HUES6 (cell line): ENCODE measurements around the gene EPS8L2.
A peak's percentile ranks its signal among the peaks of the same experiment; 100 is the strongest.

ENCODE experiments used
- H3K27ac ChIP-seq: 2 replicates; pipeline ENCODE4 v1.7.0; 2013; ENCODE audit warnings: low read depth, mild to moderate bottlenecking, low read length, inconsistent platforms
- H3K27me3 ChIP-seq: 2 replicates; pipeline ENCODE4 v1.6.1; 2013; ENCODE audit warnings: low read length; ENCODE audit not compliant: control insufficient read depth, insufficient read depth
- H3K36me3 ChIP-seq: 2 replicates; pipeline ENCODE4 v1.6.1; 2013; ENCODE audit warnings: low read length; ENCODE audit not compliant: control insufficient read depth, insufficient read depth
- H3K4me1 ChIP-seq: 2 replicates; pipeline ENCODE4 v1.6.1; 2013; ENCODE audit warnings: low read length; ENCODE audit not compliant: control insufficient read depth, insufficient read depth
- H3K4me3 ChIP-seq: 2 replicates; pipeline ENCODE4 v1.5.1; 2013; ENCODE audit warnings: low read depth, low read length
- H3K9ac ChIP-seq: one replicate; pipeline ENCODE4 v1.6.1; 2013; ENCODE audit warnings: mild to moderate bottlenecking, low read length
- H3K9me3 ChIP-seq: 2 replicates; pipeline ENCODE4 v1.6.1; 2013; ENCODE audit warnings: low read depth, low read length; ENCODE audit not compliant: control insufficient read depth, insufficient read depth

Gene EPS8L2

GRCh38 chr11:706439-706956 is 467 bp downstream of the EPS8L2 start:
- Histone ChIP-seq H3K4me3 (peak overlapping the region; percentile 81), H3K27me3 (peaks cover 5% of the 10 kb centered on the region; the same call in 1 of the 2 replicates), H3K9ac (peak overlapping the region; percentile 89), H3K9me3 (no peaks in the 10 kb centered on the region), H3K27ac (peak overlapping the region; percentile 75), H3K4me1 (peaks cover 44% of the 10 kb centered on the region), H3K36me3 (peaks cover 13% of the 10 kb centered on the region)

GRCh38 chr11:706957-707816 is 1.2 kb downstream of the EPS8L2 start:
- peaks cover 6% of the 10 kb centered on the region for H3K36me3 ChIP-seq
- H3K4me3 ChIP-seq: peak overlapping the region; percentile 81
- peaks cover 44% of the 10 kb centered on the region for H3K4me1 ChIP-seq
- peak overlapping the region; percentile 75 for H3K27ac ChIP-seq
- peaks cover 5% of the 10 kb centered on the region; the same call in 1 of the 2 replicates for H3K27me3 ChIP-seq
- peak overlapping the region; percentile 89 for H3K9ac ChIP-seq
- no peaks in the 10 kb centered on the region for H3K9me3 ChIP-seq

GRCh38 chr11:707817-708420 is 1.9 kb downstream of the EPS8L2 start:
- Histone ChIP-seq H3K4me3 (peak overlapping the region; percentile 81; the same call in 1 of the 2 replicates), H3K9me3 (no peaks in the 10 kb centered on the region), H3K4me1 (peaks cover 44% of the 10 kb centered on the region), H3K27ac (0 out of 2 replicates have a peak overlapping the region, but pooled peaks have one; percentile 75), H3K36me3 (peaks cover 6% of the 10 kb centered on the region; the same call in 1 of the 2 replicates), H3K27me3 (peaks cover 5% of the 10 kb centered on the region; the same call in 1 of the 2 replicates), H3K9ac (peak overlapping the region; percentile 89)

GRCh38 chr11:708511-708910 is 2.5 kb downstream of the EPS8L2 start:
- Histone ChIP-seq H3K36me3 (peaks cover 6% of the 10 kb centered on the region; the same call in 1 of the 2 replicates), H3K27ac (0 out of 2 replicates have a peak overlapping the region, but pooled peaks have one; percentile 15), H3K9ac (no peak overlapping the region), H3K27me3 (peaks cover 5% of the 10 kb centered on the region; the same call in 1 of the 2 replicates), H3K4me3 (no peak overlapping the region), H3K9me3 (no peaks in the 10 kb centered on the region), H3K4me1 (peaks cover 44% of the 10 kb centered on the region)

- no peak overlapping the region for H3K4me3 ChIP-seq
These were observed 3.3 kb downstream of the EPS8L2 start for GRCh38 chr11:709109-709997.

GRCh38 chr11:714436-714835 is 8.4 kb downstream of the EPS8L2 start:
- no peak overlapping the region for H3K27ac ChIP-seq
- no peaks in the 10 kb centered on the region for H3K9me3 ChIP-seq
- H3K4me1 ChIP-seq: peaks cover 8% of the 10 kb centered on the region
- no peaks in the 10 kb centered on the region for H3K36me3 ChIP-seq
- H3K27me3 ChIP-seq: peaks cover 3% of the 10 kb centered on the region; the same call in 1 of the 2 replicates
- H3K4me3 ChIP-seq: no peak overlapping the region
- no peak overlapping the region for H3K9ac ChIP-seq

More at GRCh38 chr11:709109-709997, 3.3 kb downstream of the EPS8L2 start:
- Histone ChIP-seq H3K36me3 (peaks cover 5% of the 10 kb centered on the region; the same call in 1 of the 2 replicates), H3K4me1 (peaks cover 43% of the 10 kb centered on the region), H3K9ac (peak overlapping the region; percentile 48), H3K27me3 (peaks cover 5% of the 10 kb centered on the region; the same call in 1 of the 2 replicates), H3K27ac (no peak overlapping the region), H3K9me3 (no peaks in the 10 kb centered on the region)

- peaks cover 13% of the 10 kb centered on the region; the same call in 1 of the 2 replicates for H3K27me3 ChIP-seq
- H3K4me1 ChIP-seq: peaks cover 5% of the 10 kb centered on the region
- H3K9me3 ChIP-seq: no peaks in the 10 kb centered on the region
- H3K9ac ChIP-seq: no peak overlapping the region
- H3K27ac ChIP-seq: no peak overlapping the region
- no peak overlapping the region for H3K4me3 ChIP-seq
- no peaks in the 10 kb centered on the region; the same call in 1 of the 2 replicates for H3K36me3 ChIP-seq
These were observed 13.4 kb downstream of the EPS8L2 start for GRCh38 chr11:719214-720016.

- peak overlapping the region; percentile 37; the same call in 1 of the 2 replicates for H3K4me3 ChIP-seq
- no peaks in the 10 kb centered on the region for H3K9me3 ChIP-seq
- peaks cover 5% of the 10 kb centered on the region for H3K4me1 ChIP-seq
- H3K36me3 ChIP-seq: no peaks in the 10 kb centered on the region; the same call in 1 of the 2 replicates
- H3K27ac ChIP-seq: no peak overlapping the region
- H3K9ac ChIP-seq: no peak overlapping the region
- H3K27me3 ChIP-seq: peaks cover 20% of the 10 kb centered on the region; the same call in 1 of the 2 replicates
These were observed 14.1 kb downstream of the EPS8L2 start for GRCh38 chr11:720017-720641.

GRCh38 chr11:720642-721246 is 14.7 kb downstream of the EPS8L2 start:
- H3K9me3 ChIP-seq: no peaks in the 10 kb centered on the region
- peaks cover 5% of the 10 kb centered on the region for H3K4me1 ChIP-seq
- H3K4me3 ChIP-seq: peak overlapping the region; percentile 37; the same call in 1 of the 2 replicates
- H3K36me3 ChIP-seq: no peaks in the 10 kb centered on the region; the same call in 1 of the 2 replicates
- H3K27me3 ChIP-seq: peaks cover 26% of the 10 kb centered on the region; the same call in 1 of the 2 replicates
- no peak overlapping the region for H3K27ac ChIP-seq
- no peak overlapping the region for H3K9ac ChIP-seq
